HepG2 (cell line): Measurements from ENCODE around the gene RGS14. TPM values are rescaled to one million over a fixed set of nuclear protein-coding genes. Genes with fewer than 3 reads are reported as not detected.

Source experiments
- CENPX ChIP-seq: sonication (generic); formaldehyde crosslinking; IDR thresholded peaks from 2 replicates; pipeline ENCODE4 v1.9.0; 2021; ENCODE audit warnings: mild to moderate bottlenecking, missing genetic modification reagents, moderate library complexity
- CHD2 ChIP-seq: IDR thresholded peaks from 2 replicates; pipeline ENCODE4 v1.6.1; 2011; ENCODE audit warnings: low read depth, low read length, improper control_type of control experiment
- CREM ChIP-seq, 2 experiments: sonication (generic) in 1 of 2; formaldehyde crosslinking in 1 of 2; IDR thresholded peaks; 2 replicates each; pipeline versions ENCODE4 v1.4.0 to v1.6.1; 2016 to 2020; ENCODE audit warnings: antibody characterized with exemption in 1 of 2, mild to moderate bottlenecking in 1 of 2, missing genetic modification reagents in 1 of 2
- FOXK2 ChIP-seq: fragments of 450-650 bp; IDR thresholded peaks from 2 replicates; pipeline ENCODE4 v1.6.1; 2016
- HMG20B ChIP-seq: conservative IDR thresholded peaks from 2 replicates; pipeline ENCODE4 v1.6.1; 2016; ENCODE audit warnings: missing genetic modification reagents, missing compliant biosample characterization
- MTA1 ChIP-seq: sonication (generic); formaldehyde crosslinking; IDR thresholded peaks from 2 replicates; pipeline ENCODE4 v1.4.0; 2020; ENCODE audit warnings: missing genetic modification reagents, mild to moderate bottlenecking, borderline replicate concordance
- NFATC3 ChIP-seq: sonication (generic); formaldehyde crosslinking; IDR thresholded peaks from 2 replicates; pipeline ENCODE4 v1.5.1; 2020; ENCODE audit warnings: mild to moderate bottlenecking, missing genetic modification reagents
- RBFOX2 ChIP-seq: fragments of 200-400 bp; formaldehyde crosslinking; IDR thresholded peaks from 2 replicates; pipeline ENCODE4 v1.6.1; 2017; ENCODE audit warnings: low read depth, mild to moderate bottlenecking, low read length
- SKIL ChIP-seq: sonication (generic); formaldehyde crosslinking; IDR thresholded peaks from 2 replicates; pipeline ENCODE4 v1.8.0; 2022; ENCODE audit warnings: missing genetic modification reagents, mild to moderate bottlenecking, moderate library complexity, borderline replicate concordance
- SRSF4 ChIP-seq: fragments of 200-400 bp; formaldehyde crosslinking; IDR thresholded peaks from one replicate; pipeline ENCODE4 v1.6.1; 2018; ENCODE audit warnings: mild to moderate bottlenecking, low read depth, low read length, moderate library complexity; ENCODE audit not compliant: poor library complexity, severe bottlenecking
- TIGD3 ChIP-seq: sonication (generic); formaldehyde crosslinking; IDR thresholded peaks from 2 replicates; pipeline ENCODE4 v1.5.1; 2020; ENCODE audit warnings: mild to moderate bottlenecking, missing genetic modification reagents, borderline replicate concordance
- ZGPAT ChIP-seq: IDR thresholded peaks from 2 replicates; pipeline ENCODE4 v1.6.1; 2016; ENCODE audit warnings: mild to moderate bottlenecking
- ZNF205 ChIP-seq: IDR thresholded peaks from 2 replicates; pipeline ENCODE4 v1.6.1; 2018; ENCODE audit warnings: missing biosample characterization, missing genetic modification reagents
- ZNF343 ChIP-seq: sonication (generic); formaldehyde crosslinking; IDR thresholded peaks from 2 replicates; pipeline ENCODE4 v1.4.0; 2020; ENCODE audit warnings: mild to moderate bottlenecking, missing genetic modification reagents
- ZNF446 ChIP-seq: sonication (generic); formaldehyde crosslinking; IDR thresholded peaks from 2 replicates; pipeline ENCODE4 v1.5.0; 2020; ENCODE audit warnings: mild to moderate bottlenecking, missing genetic modification reagents
- ZNF549 ChIP-seq: sonication (generic); formaldehyde crosslinking; IDR thresholded peaks from 2 replicates; pipeline ENCODE4 v1.5.0; 2020; ENCODE audit warnings: missing genetic modification reagents
- ZNF616 ChIP-seq: sonication (generic); formaldehyde crosslinking; IDR thresholded peaks from 2 replicates; pipeline ENCODE4 v1.5.0; 2020; ENCODE audit warnings: low read depth, mild to moderate bottlenecking, missing genetic modification reagents
- ZNF644 ChIP-seq: IDR thresholded peaks from 2 replicates; pipeline ENCODE4 v1.6.1; 2016; ENCODE audit warnings: low read depth
- ZNF766 ChIP-seq: sonication (generic); formaldehyde crosslinking; IDR thresholded peaks from 2 replicates; pipeline ENCODE4 v1.5.0; 2020; ENCODE audit warnings: missing genetic modification reagents, borderline replicate concordance
- ZNF770 ChIP-seq: sonication (generic); formaldehyde crosslinking; IDR thresholded peaks from 2 replicates; pipeline ENCODE4 v1.5.0; 2020; ENCODE audit warnings: mild to moderate bottlenecking, missing genetic modification reagents
- ZNF788 ChIP-seq: sonication (generic); formaldehyde crosslinking; IDR thresholded peaks from 2 replicates; pipeline ENCODE4 v1.5.0; 2020; ENCODE audit warnings: mild to moderate bottlenecking, missing genetic modification reagents, borderline replicate concordance
- polyA plus RNA-seq, 8 experiments: library from polyadenylated mRNA; depleted of rRNA in 3 of 8; stranded (reverse) in 7 of 8; unstranded in 1 of 8; fragments of >200 nt; fragmentation: Illumina TruSeq in 4 of 8; extraction: Trizol in 4 of 8; gene quantifications; 2 replicates each; pipeline versions ENCODE4 v1.2.1 to v1.2.3, GENCODE V29; 2011 to 2016; ENCODE audit warnings: low read depth in 4 of 8, missing spikeins in 1 of 8, mixed read lengths in 1 of 8; ENCODE audit not compliant: insufficient read depth in 1 of 8
- total RNA-seq, 5 experiments: library from RNA; depleted of rRNA; stranded (reverse); fragments of >200 nt; fragmentation: Illumina TruSeq; extraction: Trizol; gene quantifications; 2 replicates each; pipeline ENCODE4 v1.2.3, GENCODE V29; 2016; ENCODE audit warnings: low read depth in 1 of 5
- TF ChIP-seq, protein P1 (sequence below): sonication (generic); formaldehyde crosslinking; IDR thresholded peaks from 2 replicates; pipeline ENCODE4 v1.5.0; 2020; ENCODE audit warnings: missing genetic modification reagents

The RGS14 gene
- total and polyA plus RNA-seq, 2 of the 13 experiments (the other 11 are each of a cell fraction or from before 2014, with no cell fraction given), result 11.1 to 17.2 TPM

DNA sequence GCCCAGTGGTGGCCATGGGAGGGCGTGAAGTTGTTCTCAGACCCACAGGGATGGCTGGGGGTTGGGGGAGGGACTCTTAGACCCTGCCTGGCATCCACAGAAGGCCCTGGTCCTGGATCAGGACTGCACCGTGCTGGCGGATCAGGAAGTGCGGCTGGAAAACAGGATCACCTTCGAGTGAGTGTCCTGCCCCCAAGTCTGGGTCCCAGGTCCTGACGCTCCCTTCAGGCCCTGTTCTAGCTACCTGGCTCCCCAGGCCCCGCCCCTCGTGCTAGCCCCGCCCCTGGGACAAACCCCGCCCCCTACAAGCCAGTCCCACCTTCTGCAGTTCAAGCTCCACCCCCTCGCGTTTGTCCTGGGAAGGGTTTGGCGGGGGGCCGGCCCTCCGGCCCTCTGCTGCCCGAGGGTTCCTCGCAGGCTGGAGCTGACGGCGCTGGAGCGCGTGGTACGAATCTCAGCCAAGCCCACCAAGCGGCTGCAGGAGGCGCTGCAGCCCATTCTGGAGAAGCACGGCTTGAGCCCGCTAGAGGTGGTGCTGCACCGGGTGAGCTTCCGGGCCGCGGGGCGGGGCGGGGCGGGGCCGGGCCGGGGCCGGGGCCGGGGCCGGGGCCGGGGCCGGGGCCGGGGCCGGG lies 12.9 kb downstream of the RGS14 start (continued):
- TF ChIP-seq HMG20B (CRISPR knock-in tag) (no peak), SRSF4 (no peak), ZNF446 (no peak), ZNF549 (CRISPR knock-in tag) (no peak), CENPX (CRISPR knock-in tag) (no peak), ZGPAT (CRISPR knock-in tag) (peak; percentile 35; the same call in 1 of the 2 replicates), RBFOX2 (peak; percentile 57), ZNF788 (CRISPR knock-in tag) (no peak; the same call in 1 of the 2 replicates), MTA1 (CRISPR knock-in tag) (no peak; the same call in 1 of the 2 replicates), CHD2 (no peak), TIGD3 (no peak), ZNF766 (no peak), ZNF343 (CRISPR knock-in tag) (no peak), SKIL (CRISPR knock-in tag) (no peak), ZNF205 (CRISPR knock-in tag) (no peak; the same call in 1 of the 2 replicates), ZNF644 (CRISPR knock-in tag) (no peak), CREM (IDR thresholded peaks at IDR 0.05) (no peak), CREM (CRISPR knock-in tag; IDR thresholded peaks at IDR 0.05) (no peak), NFATC3 (CRISPR knock-in tag) (no peak), FOXK2 (no peak), ZNF770 (no peak), ZNF616 (0 out of 2 replicates have a peak, but pooled peaks have one; percentile 60)
- TF ChIP-seq, protein P1, sequence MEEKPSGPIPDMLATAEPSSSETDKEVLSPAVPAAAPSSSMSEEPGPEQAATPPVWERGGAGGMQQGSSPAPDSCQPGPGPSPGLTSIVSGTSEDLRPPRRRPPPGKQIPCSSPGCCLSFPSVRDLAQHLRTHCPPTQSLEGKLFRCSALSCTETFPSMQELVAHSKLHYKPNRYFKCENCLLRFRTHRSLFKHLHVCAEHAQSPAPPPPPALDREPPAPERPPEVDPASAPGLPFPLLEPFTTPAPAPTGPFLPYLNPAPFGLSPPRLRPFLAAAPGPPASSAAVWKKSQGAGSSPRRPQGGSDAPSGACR, result no peak
